Measurements from ENCODE around the gene CLDN3.
A peak's percentile ranks its signal among the peaks of the same experiment; 100 is the strongest.

The CLDN3 gene

GRCh38 chr7:73770860-73771670 lies 995 bp upstream of the CLDN3 start:
- no peak for DNase-seq (ENCODE audit: low read depth)

GRCh38 chr7:73769481-73770001 lies 529 bp downstream of the CLDN3 start:
- no peak for DNase-seq (ENCODE audit: low read depth)

GRCh38 chr7:73768641-73769480 lies 1.2 kb downstream of the CLDN3 start:
- DNase-seq (ENCODE audit: low read depth): no peak

GRCh38 chr7:73766556-73767229 lies 3.4 kb downstream of the CLDN3 start:
- no peak for DNase-seq (ENCODE audit: low read depth)

GRCh38 chr7:73762659-73762999 lies 7.4 kb downstream of the CLDN3 start:
- DNase-seq (ENCODE audit: low read depth): no peak

- DNase-seq (ENCODE audit: low read depth): no peak
These were observed 8.0 kb downstream of the CLDN3 start for GRCh38 chr7:73761854-73762658.

GRCh38 chr7:73758581-73759138 lies 11.4 kb downstream of the CLDN3 start:
- DNase-seq (ENCODE audit: low read depth): no peak

GRCh38 chr7:73749931-73750776 lies 19.9 kb downstream of the CLDN3 start:
- no peak for DNase-seq (ENCODE audit: low read depth)

- DNase-seq (ENCODE audit: low read depth): no peak
These were observed 23.7 kb downstream of the CLDN3 start for GRCh38 chr7:73746378-73746777.

- no peak for DNase-seq (ENCODE audit: low read depth)
These were observed 27.1 kb downstream of the CLDN3 start for GRCh38 chr7:73742753-73743641.

GRCh38 chr7:73742338-73742752 lies 27.7 kb downstream of the CLDN3 start:
- DNase-seq (ENCODE audit: low read depth): no peak

- no peak for DNase-seq (ENCODE audit: low read depth)
These were observed 28.5 kb downstream of the CLDN3 start for GRCh38 chr7:73741600-73741999.

GRCh38 chr7:73740771-73741170 lies 29.3 kb downstream of the CLDN3 start:
- DNase-seq (ENCODE audit: low read depth): no peak

- DNase-seq (ENCODE audit: low read depth): no peak
These were observed 29.9 kb downstream of the CLDN3 start for GRCh38 chr7:73740212-73740611.

GRCh38 chr7:73739387-73739767 lies 30.7 kb downstream of the CLDN3 start:
- DNase-seq (ENCODE audit: low read depth): no peak

- DNase-seq (ENCODE audit: low read depth): peak; percentile 93
These were observed 31.3 kb downstream of the CLDN3 start, which contains the start of gene ABHD11 for GRCh38 chr7:73738612-73739386. Gene ABHD11 (minus strand): TSS chr7:73738802. CDS start chr7:73738770, 32 bp downstream.

- DNase-seq (ENCODE audit: low read depth): peak; percentile 51
These were observed 31.9 kb downstream of the CLDN3 start for GRCh38 chr7:73738220-73738611.

- no peak for DNase-seq (ENCODE audit: low read depth)
These were observed 32.4 kb downstream of the CLDN3 start for GRCh38 chr7:73737491-73738219.

Data from T-helper 22 cell (primary cell).